Measurements from ENCODE around the gene CCDC141.

GRCh38 chr2:178962805-178963433 lies 87.0 kb downstream of the CCDC141 start:
- TF ChIP-seq SNAI2 (CRISPR knock-in tag; IDR thresholded peaks at IDR 0.05) (no peak), CREB5 (CRISPR knock-in tag; IDR thresholded peaks at IDR 0.05; ENCODE audit: low read depth) (no peak), ARNTL (CRISPR knock-in tag; IDR thresholded peaks at IDR 0.05; ENCODE audit: borderline replicate concordance, low read depth) (no peak)
